Aorta (tissue), 5 donors: ENCODE data around the gene ZIM2. TPM values are rescaled to one million over a fixed set of nuclear protein-coding genes. Genes with fewer than 3 reads are reported as not detected.

Source experiments
- ATAC-seq: fragments of 200-7000 bp; cut with Tn5 transposase; one replicate; pipeline ENCODE4 v1.9.1; 2022; ENCODE audit warnings: moderate library complexity; ENCODE audit not compliant: low FRiP score
- DNase-seq, 2 donors: peaks; one replicate each; pipeline ENCODE4 v3.0.0-alpha.2; 2020
- H3K27ac ChIP-seq, 2 donors: one replicate each; pipeline ENCODE4 v1.5.1; 2013; ENCODE audit warnings: low read length in 2 of 2, mild to moderate bottlenecking in 2 of 2, moderate library complexity in 2 of 2, control low read depth in 1 of 2, inconsistent platforms in 1 of 2, low read depth in 1 of 2
- H3K27me3 ChIP-seq, 2 donors: one replicate each; pipeline ENCODE4 v1.6.1; 2013; ENCODE audit warnings: control low read depth in 1 of 2, low read length in 1 of 2, mild to moderate bottlenecking in 1 of 2, moderate library complexity in 1 of 2; ENCODE audit not compliant: insufficient read depth in 2 of 2, control insufficient read depth in 1 of 2
- H3K36me3 ChIP-seq, 2 donors: one replicate each; pipeline ENCODE4 v1.6.1; 2013; ENCODE audit warnings: control low read depth in 1 of 2, low read length in 1 of 2, mild to moderate bottlenecking in 1 of 2; ENCODE audit not compliant: insufficient read depth in 2 of 2, control insufficient read depth in 1 of 2
- H3K4me1 ChIP-seq, 2 donors: one replicate each; pipeline ENCODE4 v1.6.1; 2013; ENCODE audit warnings: low read length in 2 of 2, control low read depth in 1 of 2, mild to moderate bottlenecking in 1 of 2, moderate library complexity in 1 of 2; ENCODE audit not compliant: insufficient read depth in 2 of 2, control insufficient read depth in 1 of 2
- H3K4me3 ChIP-seq, 2 donors: one replicate each; pipeline ENCODE4 v1.5.1; 2013; ENCODE audit warnings: low read length in 2 of 2, control low read depth in 1 of 2, mild to moderate bottlenecking in 1 of 2
- H3K9me3 ChIP-seq: one replicate; pipeline ENCODE4 v1.6.1; 2013; ENCODE audit warnings: mild to moderate bottlenecking, low read length; ENCODE audit not compliant: control insufficient read depth
- WGBS, 2 donors: extraction: QIAGEN DNeasy Blood & Tissue Kit; methylation state at CpG; one replicate each; pipeline ENCODE4 v1.1.7; 2013; 5-methylcytosine and 5-hydroxymethylcytosine counted together
- intact Hi-C, 2 donors: fragments of 100-400 bp; cut with DNase I; formaldehyde crosslinking; loops; one replicate each; pipeline versions ENCODE4 v1.14.2 to v1.15.0; 2022
- polyA plus RNA-seq, 2 donors: library from polyadenylated mRNA; stranded (reverse); fragments of 200-250 nt; gene quantifications; one replicate each; pipeline ENCODE4 v1.2.3, GENCODE V29; 2013
- total RNA-seq, 2 donors: library from RNA; stranded (reverse); fragmentation: NEBNext Ultra II Directional; extraction: Animal tissue kit (Norgen Biotek cat#: 25700); gene quantifications; one replicate each; pipeline ENCODE4 v1.2.1, GENCODE V29; 2021
- donor health status: healthy with polysubstance abuse.
- donor health status: Bipolar disorder and iron deficiency.
- donor health status: DM: no; HTN: no; CAD: no.
- donor health status: DM: no; HTN: no; CAD: no.
- donor health status: DM: yes; HTN: yes; CAD: no.

Gene ZIM2
- total and polyA plus RNA-seq, 4 donors, result 0.32 to 0.39 TPM; not detected in 2

DNA sequence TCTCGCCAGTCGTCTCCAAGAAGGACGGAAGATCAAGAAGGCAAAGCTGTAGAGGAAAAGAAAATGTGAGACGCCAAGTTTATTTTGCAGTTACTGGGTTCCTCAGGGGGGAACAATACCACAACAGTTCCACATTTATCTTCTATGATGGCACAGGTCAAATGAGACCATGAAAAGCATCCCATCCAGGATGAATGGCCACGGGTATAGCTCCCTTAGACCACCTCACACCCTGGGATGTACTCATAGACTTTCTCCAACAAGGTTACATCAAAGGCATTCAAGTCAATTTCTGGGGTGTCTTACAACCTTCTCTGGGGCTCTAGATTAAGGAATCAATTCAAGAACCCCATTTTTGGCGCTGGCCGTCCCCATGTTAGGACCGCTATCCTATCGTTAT lies 4.5 kb downstream of the ZIM2 start:
- no peaks in the 10 kb centered on the region for H3K36me3 ChIP-seq
- DNase-seq, result no peak

DNA sequence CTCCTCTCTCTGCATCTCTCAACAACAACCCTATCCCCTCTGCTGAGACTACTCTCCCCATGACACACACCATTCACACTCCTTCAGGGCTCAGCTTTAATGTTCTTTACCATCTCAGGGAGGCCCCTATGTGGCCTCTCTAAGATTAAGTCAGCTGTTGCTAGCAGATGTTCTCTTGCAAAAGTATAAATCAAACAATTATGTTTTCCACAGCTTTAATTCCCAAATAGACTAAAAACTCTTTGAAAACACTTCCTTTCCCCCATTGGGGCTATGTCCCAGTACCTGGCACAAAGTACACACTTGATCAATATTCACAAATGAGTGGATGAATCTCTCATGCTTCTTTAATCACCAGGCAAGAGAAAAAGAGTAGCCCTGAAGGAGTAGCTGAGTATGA lies 5.1 kb downstream of the ZIM2 start:
- no peak for DNase-seq
- no peak for ATAC-seq
- Histone ChIP-seq H3K27me3 (no peaks in the 10 kb centered on the region), H3K4me1 (no peaks in the 10 kb centered on the region), H3K4me3 (no peak overlapping the region), H3K9me3 (no peaks in the 10 kb centered on the region), H3K36me3 (no peaks in the 10 kb centered on the region), H3K27ac (no peak overlapping the region)
- intact Hi-C loops, result no loop called here

More for the DNA sequence above, 4.5 kb downstream of the ZIM2 start:
- no peak overlapping the region for H3K4me3 ChIP-seq
- H3K4me1 ChIP-seq, result no peaks in the 10 kb centered on the region
- H3K27ac ChIP-seq, result no peak overlapping the region
- 78 to 81% methylated on average over 9 of the region's 9 CpGs for WGBS, 2 donors
- ATAC-seq, result no peak
- intact Hi-C loops, result no loop called here
- H3K27me3 ChIP-seq, result no peaks in the 10 kb centered on the region
- H3K9me3 ChIP-seq, result no peaks in the 10 kb centered on the region

DNA sequence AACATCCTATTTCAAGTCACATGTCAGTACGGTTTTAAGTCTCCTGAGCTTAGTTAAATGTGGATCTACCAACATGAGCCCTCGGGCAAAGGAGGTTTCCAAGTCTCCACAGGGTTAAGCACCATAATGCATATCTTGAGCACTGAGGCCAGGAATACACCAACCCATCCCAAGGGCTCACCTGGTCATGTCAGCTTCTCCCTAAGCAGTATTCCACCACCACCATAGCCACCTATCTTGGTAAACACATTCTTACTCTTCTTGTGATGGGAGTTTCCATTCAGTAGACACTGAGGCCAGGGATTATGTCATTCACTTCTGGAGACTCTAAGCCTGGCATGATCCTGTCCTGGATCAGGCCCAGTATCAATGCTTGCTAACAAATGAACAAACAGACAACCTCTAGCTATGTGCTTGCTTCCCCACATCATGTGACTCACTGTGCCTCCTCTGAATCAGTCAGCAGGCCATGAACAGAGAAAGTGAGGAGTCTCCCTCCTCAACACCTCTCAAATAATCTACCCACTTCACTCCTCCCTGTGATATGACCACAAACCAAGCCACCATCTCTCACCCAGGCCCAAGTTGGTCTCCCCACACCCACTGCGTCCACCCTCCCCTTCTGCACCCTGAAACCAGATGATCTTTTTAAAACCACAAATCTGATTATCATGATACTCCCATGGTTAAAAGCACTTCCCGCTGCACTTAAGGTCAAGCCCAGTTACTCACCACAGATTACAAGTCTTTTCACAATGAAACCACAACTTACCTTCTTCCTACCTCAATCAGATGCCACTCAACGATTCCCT lies 5.8 kb downstream of the ZIM2 start:
- DNase-seq (no peak), ATAC-seq (no peak)
- no peaks in the 10 kb centered on the region for H3K9me3 ChIP-seq
- H3K27me3 ChIP-seq, result no peaks in the 10 kb centered on the region
- no peak overlapping the region for H3K4me3 ChIP-seq
- intact Hi-C loops, result no loop called here
- H3K4me1 ChIP-seq, result no peaks in the 10 kb centered on the region
- 84 to 86% methylated on average over 5 of the region's 5 CpGs for WGBS, 2 donors
- no peak overlapping the region for H3K27ac ChIP-seq
- H3K36me3 ChIP-seq, result no peaks in the 10 kb centered on the region

DNA sequence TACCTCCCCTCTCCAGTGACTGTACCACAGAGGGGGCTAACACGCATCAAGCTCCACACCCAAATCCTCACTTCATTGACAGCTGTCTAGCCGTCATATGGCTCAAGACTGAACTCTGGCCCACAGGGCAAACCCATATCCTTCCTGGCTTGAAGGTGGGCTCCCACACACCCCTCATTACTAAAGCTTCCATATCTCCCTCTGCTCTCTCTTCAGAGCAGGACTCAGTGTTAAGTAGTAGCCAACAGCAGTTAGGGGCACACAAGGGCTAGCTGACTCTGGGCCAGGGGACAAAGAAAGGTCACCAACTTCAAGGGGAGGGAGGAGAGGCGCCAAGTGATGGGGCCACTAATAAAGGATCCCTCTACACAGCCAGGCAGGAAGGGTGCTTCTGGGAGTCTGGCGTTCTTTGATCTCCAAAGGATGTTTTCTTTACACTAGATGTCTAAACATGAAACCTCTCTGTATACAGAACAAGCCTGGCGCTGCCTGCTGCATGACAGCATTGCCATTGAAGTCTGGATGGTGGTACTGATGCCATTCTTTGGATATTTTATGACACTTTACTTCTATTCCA lies 8.1 kb downstream of the ZIM2 start:
- Histone ChIP-seq H3K27me3 (no peaks in the 10 kb centered on the region), H3K27ac (no peak overlapping the region), H3K4me1 (no peaks in the 10 kb centered on the region), H3K4me3 (no peak overlapping the region), H3K9me3 (no peaks in the 10 kb centered on the region), H3K36me3 (no peaks in the 10 kb centered on the region)
- ATAC-seq, result no peak
- WGBS, 2 donors, result 75 to 77% methylated on average over 5 of the region's 5 CpGs
- intact Hi-C loops, result no loop called here
- no peak for DNase-seq

DNA sequence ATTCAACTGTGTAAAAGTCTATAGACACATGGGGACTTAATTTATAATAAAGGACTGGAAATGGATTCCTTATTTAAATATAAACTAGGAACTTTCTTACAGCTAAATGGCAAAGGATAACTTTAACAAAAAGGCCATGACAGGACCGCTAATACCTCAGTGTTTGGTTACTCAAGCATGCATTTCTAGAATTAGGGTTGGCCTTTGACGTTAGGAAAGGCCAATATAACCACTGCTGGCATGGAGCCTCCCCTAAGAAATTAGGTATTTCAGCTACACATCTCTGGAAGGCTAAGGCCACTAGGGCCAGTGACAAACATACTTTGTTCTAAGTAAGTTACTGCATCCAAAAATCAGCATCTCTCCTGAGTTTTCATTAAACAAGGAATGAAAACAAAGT lies 9.3 kb downstream of the ZIM2 start:
- Histone ChIP-seq H3K4me1 (no peaks in the 10 kb centered on the region), H3K27ac (no peak overlapping the region), H3K27me3 (no peaks in the 10 kb centered on the region), H3K36me3 (no peaks in the 10 kb centered on the region), H3K9me3 (no peaks in the 10 kb centered on the region), H3K4me3 (no peak overlapping the region)
- DNase-seq, result no peak
- WGBS, 2 donors, result 38 to 41% methylated on average over 2 of the region's 2 CpGs
- intact Hi-C loops, result no loop called here
- no peak for ATAC-seq

DNA sequence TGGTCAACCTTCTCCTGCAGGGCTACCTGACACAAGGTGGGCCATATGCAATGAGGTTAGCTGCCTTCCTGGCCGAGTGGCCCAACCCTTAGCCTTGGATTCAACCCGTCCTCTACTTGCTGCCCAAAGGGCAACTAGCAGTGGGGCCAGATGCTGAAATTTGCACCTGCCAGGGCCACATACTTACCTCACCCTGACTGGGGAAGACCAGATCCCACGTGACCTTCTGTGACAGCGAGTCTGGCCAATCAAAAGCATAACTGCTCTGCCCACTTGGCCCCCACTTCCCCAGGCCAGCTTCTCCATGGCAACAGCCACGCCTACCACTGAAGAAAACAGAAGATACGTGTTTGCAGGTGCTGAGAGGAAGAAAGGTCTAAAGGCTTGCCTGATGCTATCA lies 10.9 kb downstream of the ZIM2 start:
- no peak overlapping the region for H3K4me3 ChIP-seq
- H3K27me3 ChIP-seq, result no peaks in the 10 kb centered on the region
- H3K27ac ChIP-seq, result no peak overlapping the region
- WGBS, 2 donors, result 75 to 78% methylated on average over 6 of the region's 6 CpGs
- ATAC-seq (no peak), DNase-seq (no peak)
- no peaks in the 10 kb centered on the region for H3K4me1 ChIP-seq
- H3K9me3 ChIP-seq, result peaks cover 2% of the 10 kb centered on the region
- intact Hi-C loops, result no loop called here
- no peaks in the 10 kb centered on the region for H3K36me3 ChIP-seq

DNA sequence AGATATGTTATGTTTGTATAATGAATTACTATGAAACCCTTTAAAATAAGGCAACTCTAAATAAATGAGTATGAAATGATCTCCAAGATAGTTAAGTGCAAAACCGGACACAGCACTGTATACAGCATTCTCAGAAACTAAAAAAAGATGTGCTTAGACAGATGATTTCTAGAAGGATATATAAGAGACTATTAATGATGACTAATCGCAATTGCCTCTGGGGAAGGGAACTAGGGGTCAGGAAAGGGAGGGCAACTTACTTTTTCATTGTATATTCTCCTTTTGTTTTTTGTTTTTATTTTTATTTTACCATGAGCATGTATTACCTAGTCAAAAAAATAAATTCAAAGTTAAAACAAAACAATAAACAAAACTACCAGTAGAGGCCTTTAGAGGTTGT lies 12.8 kb downstream of the ZIM2 start:
- intact Hi-C loops, result no loop called here
- no peak overlapping the region for H3K4me3 ChIP-seq
- 76 to 79% methylated on average over 2 of the region's 2 CpGs for WGBS, 2 donors
- no peaks in the 10 kb centered on the region for H3K4me1 ChIP-seq
- no peaks in the 10 kb centered on the region for H3K36me3 ChIP-seq
- H3K9me3 ChIP-seq, result peaks cover 2% of the 10 kb centered on the region
- H3K27ac ChIP-seq, result no peak overlapping the region
- no peak for ATAC-seq
- no peak for DNase-seq
- H3K27me3 ChIP-seq, result no peaks in the 10 kb centered on the region

DNA sequence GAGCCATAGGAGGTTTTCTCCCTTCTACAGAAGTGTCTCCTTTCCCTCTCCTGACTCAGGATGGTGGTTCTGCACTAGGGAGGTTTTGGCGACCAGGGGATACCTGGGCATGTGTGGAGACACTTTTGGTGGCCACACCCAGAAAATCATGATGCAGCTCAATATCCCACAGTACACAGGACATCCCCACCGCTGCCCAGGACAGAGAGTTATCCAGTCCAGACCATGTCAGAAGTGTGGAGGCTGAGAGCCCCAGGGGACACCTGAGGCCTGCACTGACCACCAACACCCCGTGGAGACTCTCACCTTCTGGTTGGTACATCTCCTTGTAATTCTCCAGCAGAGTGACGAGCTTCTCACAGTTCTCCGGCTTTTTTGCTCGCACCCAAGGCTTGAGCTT lies 16.6 kb downstream of the ZIM2 start:
- no peak overlapping the region for H3K4me3 ChIP-seq
- DNase-seq (no peak), ATAC-seq (no peak)
- intact Hi-C loops, result no loop called here
- H3K4me1 ChIP-seq, result no peaks in the 10 kb centered on the region
- H3K9me3 ChIP-seq, result peaks cover 2% of the 10 kb centered on the region
- H3K27me3 ChIP-seq, result no peaks in the 10 kb centered on the region
- 89 to 94% methylated on average over 6 of the region's 6 CpGs for WGBS, 2 donors
- H3K36me3 ChIP-seq, result no peaks in the 10 kb centered on the region
- no peak overlapping the region for H3K27ac ChIP-seq

DNA sequence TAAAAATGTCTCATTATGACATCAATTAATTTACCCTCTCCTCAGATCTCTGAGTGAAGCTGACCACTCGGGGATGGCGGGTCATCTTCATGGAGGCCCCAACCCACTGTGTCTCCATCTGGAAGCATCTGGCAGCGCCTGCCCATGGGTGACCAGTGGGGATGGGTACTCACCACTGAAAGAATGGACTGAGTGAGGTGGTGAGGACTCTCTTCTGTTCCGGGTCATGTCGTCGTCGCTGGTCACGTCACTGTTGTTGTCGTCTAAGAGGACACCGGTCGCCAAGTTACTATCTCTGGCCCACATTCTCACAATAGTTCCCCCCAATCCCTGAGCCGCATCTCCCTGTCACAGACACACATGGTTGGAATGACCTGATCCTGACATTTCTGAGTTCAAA lies 17.1 kb downstream of the ZIM2 start:
- intact Hi-C loops, result no loop called here
- Histone ChIP-seq H3K9me3 (peaks cover 2% of the 10 kb centered on the region), H3K36me3 (no peaks in the 10 kb centered on the region)

More for the DNA sequence above, 17.1 kb downstream of the ZIM2 start:
- Histone ChIP-seq H3K4me1 (no peaks in the 10 kb centered on the region), H3K27ac (no peak overlapping the region), H3K4me3 (no peak overlapping the region), H3K27me3 (no peaks in the 10 kb centered on the region)
- ATAC-seq (no peak), DNase-seq (no peak)
- WGBS, 2 donors, result 89 to 93% methylated on average over 12 of the region's 12 CpGs
